ENCODE data around the gene SLC49A3. TPM values are rescaled to one million over a fixed set of nuclear protein-coding genes. Genes with fewer than 3 reads are reported as not detected.
A peak's percentile ranks its signal among the peaks of the same experiment; 100 is the strongest.
"Not testable (repeated sequence)": the region's sequence is repeated elsewhere in the genome, so short reads cannot be mapped to it uniquely, and the experiment has no call there.

Gene SLC49A3
- total RNA-seq, 1 donor from 2014 or later, result 0.82 TPM

- FAIRE-seq, result no peak
- DNase-seq (ENCODE audit: low spot score in 2 of 2), result no peak
Observed at GRCh38 chr4:704198-704891, 15.4 kb upstream of the SLC49A3 start.

GRCh38 chr4:703336-704197 lies 14.6 kb upstream of the SLC49A3 start:
- FAIRE-seq (no peak), DNase-seq (ENCODE audit: low spot score in 2 of 2) (no peak)

DNA sequence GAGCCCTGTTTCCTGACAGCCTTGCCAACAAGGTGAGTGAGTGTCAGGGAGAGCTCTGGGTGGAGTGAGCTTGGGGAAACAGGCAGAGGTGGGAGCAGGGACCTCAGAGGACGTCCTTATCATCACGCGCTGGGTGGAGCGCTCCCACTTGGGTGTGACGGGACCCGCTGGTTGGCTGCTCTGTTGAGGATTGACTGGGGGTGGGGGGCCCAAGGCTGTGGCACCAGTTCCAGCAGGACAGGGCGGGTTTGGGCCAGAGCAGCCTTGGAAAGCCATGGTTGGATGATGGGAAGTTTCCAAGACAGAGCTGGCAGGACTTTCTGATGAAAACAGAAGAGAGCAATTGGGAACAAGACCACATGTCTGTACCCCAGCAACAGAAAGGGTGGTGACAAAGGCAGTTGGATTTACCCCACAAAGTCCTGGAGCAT lies 13.7 kb upstream of the SLC49A3 start:
- no peak for FAIRE-seq

DNA sequence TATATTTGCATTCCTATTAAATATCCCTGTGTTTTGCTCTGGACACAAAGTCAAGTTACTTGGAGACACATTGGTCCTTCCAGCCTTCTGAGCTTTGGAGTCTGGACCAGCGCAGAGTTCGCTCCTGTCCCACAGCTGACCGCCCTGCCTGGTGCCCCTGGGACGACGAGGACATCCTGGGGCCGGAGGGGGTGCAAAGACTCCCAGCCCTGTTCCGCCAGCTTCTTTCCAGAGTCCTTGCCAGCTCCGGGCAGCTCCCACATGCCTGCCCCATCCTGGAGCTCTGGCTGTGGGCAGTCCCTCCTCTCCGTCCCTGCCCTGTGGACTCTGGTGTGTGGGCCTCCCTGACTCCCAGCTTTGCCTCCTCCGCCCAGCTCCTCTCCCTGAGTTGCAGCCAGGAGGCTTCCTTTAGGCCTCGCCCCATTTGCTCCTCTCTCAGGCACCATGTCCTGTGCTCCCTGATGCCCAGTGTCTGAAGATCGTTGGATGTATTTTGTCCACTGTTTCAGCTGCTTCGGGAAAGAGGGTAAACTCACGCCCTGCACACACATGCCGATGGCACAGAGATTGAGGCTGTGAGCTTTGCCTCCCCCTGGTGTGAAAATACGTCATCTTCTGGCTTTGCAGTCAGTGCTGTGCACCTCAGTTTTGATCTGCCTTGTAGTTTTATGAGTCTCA lies 11.8 kb upstream of the SLC49A3 start:
- DNase-seq (ENCODE audit: low spot score in 2 of 2) (no peak), FAIRE-seq (no peak)

More for the DNA sequence above, 13.7 kb upstream of the SLC49A3 start:
- no peak for DNase-seq (ENCODE audit: low spot score in 2 of 2)

DNA sequence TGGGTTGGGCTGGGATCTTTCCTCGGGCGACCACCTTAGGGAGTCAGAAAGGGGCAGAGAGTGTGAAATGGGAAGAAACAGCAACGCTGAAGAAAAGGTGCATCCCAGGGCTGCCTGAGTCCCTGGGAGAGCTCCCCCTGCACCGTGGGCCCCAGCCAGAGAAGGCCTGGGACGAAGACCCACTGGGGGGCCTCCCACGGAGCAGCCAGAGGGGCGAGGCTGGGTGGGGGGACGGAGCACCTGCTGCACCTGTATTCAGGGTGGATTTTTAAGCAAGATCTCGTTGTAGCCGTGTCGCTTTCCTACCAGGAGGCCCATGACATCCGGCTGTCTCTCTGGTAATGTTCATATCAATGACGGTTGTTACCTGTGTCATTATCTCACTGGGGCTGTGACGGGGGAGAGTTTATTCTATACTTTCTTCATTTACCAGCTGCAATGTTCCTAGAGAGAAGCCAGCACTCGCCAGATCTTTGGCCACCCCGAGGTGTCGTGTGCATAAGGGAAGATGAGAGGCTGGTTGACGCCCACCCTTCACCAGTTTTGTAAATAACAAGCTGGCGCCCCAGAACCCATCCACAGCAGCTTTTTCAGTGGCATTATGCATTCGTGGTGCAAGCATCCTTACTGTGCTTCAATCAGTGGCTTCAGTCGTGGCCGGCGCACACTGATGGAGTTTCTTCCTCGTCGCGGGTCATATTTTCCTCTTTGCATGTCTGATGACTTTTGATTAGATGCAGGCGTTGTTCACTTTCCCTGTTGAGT lies 11.0 kb upstream of the SLC49A3 start:
- DNase-seq (ENCODE audit: low spot score in 2 of 2), result no peak
- FAIRE-seq, result no peak

- FAIRE-seq; DNase-seq (ENCODE audit: low spot score in 2 of 2): not testable (repeated sequence)
Observed at GRCh38 chr4:694341-694940, 5.5 kb upstream of the SLC49A3 start.

GRCh38 chr4:692771-693554 lies 4.0 kb upstream of the SLC49A3 start:
- no peak for FAIRE-seq
- DNase-seq (ENCODE audit: low spot score in 2 of 2), result no peak

- DNase-seq (ENCODE audit: low spot score in 2 of 2), result no peak
- no peak for FAIRE-seq
Observed at GRCh38 chr4:689723-690122, 772 bp upstream of the SLC49A3 start.

DNA sequence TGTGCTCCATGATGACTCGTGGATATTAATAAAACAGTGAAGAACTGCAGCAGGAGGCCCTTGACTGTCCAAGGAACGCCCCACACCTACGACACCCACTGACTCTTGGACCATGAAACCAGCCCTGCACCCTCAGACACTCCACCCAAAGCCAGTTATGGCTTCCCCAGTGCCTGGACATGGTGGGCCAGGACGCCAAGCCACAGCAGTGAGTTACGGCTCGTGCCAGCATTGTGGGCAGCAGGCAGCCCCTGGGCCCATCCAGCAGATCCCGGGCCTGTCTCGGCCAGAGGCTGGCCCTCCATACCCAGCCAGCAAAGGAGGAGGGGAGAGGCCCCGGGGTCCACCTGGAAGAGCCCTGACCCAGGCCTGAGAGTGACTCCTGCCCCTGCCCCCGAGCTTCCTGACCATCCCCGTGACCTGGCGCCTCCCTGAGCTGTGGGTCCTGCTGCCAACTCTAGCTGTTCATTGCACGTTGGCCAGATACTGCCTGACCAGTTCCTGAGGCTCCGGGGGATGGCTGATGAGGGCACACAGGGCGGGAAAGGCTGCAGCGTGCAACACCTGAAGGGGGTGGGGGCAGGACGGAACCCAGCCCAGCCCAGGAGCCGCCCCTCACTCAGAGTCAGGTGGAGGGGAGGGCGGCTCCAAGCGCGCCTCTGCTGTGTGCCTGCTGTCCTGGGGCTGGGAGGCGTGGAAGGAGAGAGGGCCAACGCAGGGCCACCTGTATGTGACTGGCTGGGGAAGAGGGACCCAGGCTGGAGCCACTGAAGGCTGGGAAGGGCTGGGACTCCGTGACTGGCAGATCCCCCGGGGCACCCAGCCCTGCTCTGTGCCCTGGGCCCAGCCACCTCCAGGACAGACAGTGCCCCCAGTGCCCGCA lies 739 bp downstream of the SLC49A3 start:
- DNase-seq (ENCODE audit: low spot score in 2 of 2) (no peak), FAIRE-seq (no peak)

DNA sequence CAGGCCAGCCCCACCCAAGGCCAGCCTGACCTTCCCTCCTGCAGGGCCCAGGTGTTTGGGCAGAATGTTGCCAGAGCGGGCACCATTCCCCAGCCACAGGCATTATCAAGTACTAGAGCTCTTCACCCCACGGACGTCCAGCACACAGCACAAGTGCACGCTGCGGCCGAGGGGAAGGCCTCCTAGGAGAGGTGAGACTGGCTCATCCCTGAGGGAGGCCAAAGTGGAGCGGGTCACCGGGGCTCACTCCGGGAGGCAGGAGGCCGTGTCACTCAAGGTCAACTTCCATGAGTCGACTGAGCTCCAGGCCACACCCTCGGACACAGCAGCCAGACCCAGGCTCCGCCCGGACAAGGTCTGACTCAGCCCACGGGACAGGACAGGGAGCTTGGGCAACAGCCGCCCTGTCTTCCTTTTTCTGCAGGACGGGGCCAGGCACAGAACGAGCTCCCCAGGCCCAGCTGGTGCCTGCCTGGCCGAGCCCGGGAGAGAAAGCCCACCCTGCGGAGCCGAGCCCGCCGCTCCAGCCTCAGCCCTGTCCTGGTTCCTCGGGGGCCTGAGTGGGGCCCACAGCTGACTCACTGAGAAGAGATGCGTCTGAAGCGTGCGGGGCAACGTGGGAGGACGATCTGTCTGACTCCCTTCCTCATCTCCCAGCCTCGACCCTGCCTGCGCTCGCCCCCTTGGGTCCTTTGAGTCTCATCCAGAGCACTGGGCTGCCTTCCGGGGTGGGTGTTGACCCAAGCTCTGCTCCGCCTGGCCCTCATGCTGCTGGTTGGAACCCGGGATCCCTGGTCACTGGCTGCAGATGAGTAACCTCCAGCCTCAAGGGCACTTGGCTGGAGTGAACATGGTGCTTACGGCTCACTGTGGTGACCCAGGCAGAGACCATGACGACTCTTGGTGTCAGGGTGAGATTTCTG lies 1.6 kb downstream of the SLC49A3 start:
- peak in 1 of 2 donors; percentile 73 for DNase-seq (ENCODE audit: low spot score in 2 of 2)
- no peak for FAIRE-seq

GRCh38 chr4:686413-687040 lies 2.4 kb downstream of the SLC49A3 start:
- DNase-seq (ENCODE audit: low spot score in 2 of 2), result no peak
- no peak for FAIRE-seq

- FAIRE-seq, result no peak
- DNase-seq (ENCODE audit: low spot score in 2 of 2), result no peak
Observed at GRCh38 chr4:685679-686412, 3.1 kb downstream of the SLC49A3 start.

DNA sequence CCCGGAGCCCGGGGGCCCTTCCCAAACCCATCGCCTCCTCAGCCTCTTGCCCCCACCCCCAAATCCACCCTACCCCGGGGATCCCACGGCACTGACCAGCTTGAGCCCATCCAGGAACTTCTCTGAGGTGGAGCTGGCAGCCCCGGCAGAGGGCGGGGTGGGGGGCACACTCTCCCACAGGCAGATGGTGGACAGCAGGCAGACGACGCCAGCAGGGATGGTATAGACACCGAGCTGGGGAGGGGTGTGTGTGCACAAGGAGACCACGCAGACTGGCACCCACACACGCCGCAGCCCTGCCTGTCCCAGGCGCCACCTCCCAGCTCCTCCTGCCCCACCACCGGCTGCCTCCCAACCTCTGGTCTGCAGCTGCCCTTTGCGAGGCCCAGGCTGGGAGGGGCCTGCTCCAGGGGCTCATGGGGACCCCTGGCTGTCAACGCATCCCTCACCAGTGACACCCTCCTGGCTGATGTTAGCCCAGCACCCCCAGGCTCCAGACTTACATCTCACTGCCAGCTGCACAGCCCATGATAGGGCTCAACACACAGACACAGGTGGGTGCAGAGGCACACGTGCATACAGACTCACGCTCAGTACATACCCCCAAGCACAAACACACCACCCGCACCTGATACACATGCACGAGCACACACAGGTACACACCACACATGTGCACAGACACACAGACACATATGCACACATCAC lies 4.2 kb downstream of the SLC49A3 start:
- DNase-seq (ENCODE audit: low spot score in 2 of 2) (no peak), FAIRE-seq (no peak)

- FAIRE-seq (no peak), DNase-seq (ENCODE audit: low spot score in 2 of 2) (peak; percentile 73 to 83)
Observed at GRCh38 chr4:683982-684622, 4.8 kb downstream of the SLC49A3 start.

Measured in frontal cortex (tissue), 4 donors.